ENCODE results near the gene ZNF26.

ZNF26 gene

DNA sequence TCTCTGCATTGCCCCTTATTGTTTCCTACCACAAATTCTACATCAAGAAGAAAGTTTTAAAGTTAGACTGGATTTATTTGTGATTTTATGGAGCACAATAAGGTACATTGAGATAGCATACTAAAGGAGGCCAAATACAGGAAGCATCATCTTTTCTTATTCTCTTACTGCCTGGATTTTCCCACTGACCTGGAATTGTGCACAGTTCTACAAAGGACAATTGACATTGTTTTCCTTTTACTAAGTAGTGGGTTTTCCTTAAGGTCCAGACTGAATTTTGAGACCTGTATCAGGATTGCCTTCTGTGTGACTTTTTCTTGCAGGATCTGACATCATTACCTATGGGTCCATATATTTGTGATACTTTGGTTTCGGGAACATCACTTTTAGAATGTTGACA, 75.8 kb downstream of the ZNF26 start:
- DNase-seq (ENCODE audit: low read depth in 2 of 2) = no peak

- no peak for DNase-seq (ENCODE audit: low read depth in 2 of 2)
These were observed 77.4 kb downstream of the ZNF26 start for GRCh38 chr12:133063556-133063955.

DNA sequence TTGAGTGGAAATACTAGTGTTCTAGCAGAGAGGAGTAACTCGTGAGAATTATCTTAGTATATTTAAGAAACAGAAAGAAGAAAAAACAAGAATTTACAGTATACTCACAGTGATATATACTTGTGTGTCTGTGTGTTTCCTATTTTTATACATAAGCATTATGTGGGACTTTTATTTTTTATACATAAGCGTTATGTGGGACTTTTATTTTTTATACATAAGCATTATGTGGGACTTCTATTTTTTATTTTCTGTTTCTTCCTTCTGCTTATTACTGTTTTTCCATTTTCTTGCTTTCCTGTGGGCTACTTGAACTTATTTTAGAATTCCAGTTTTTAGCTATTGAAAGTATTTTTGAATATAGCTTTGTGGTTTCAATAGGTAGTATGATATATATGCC, 87.7 kb downstream of the ZNF26 start:
- no peak for DNase-seq (ENCODE audit: low read depth in 2 of 2)
